ENCODE measurements around the gene CCDC71.

CCDC71 gene

GRCh38 chr3:49191741-49192140 lies 25.6 kb upstream of the CCDC71 start:
- no peak overlapping the region for H3K27ac ChIP-seq (ENCODE audit: low read depth, low read length)
- no peaks in the 10 kb centered on the region for H3K4me1 ChIP-seq (ENCODE audit: control insufficient read depth, low read length)
- TF ChIP-seq, protein P1, sequence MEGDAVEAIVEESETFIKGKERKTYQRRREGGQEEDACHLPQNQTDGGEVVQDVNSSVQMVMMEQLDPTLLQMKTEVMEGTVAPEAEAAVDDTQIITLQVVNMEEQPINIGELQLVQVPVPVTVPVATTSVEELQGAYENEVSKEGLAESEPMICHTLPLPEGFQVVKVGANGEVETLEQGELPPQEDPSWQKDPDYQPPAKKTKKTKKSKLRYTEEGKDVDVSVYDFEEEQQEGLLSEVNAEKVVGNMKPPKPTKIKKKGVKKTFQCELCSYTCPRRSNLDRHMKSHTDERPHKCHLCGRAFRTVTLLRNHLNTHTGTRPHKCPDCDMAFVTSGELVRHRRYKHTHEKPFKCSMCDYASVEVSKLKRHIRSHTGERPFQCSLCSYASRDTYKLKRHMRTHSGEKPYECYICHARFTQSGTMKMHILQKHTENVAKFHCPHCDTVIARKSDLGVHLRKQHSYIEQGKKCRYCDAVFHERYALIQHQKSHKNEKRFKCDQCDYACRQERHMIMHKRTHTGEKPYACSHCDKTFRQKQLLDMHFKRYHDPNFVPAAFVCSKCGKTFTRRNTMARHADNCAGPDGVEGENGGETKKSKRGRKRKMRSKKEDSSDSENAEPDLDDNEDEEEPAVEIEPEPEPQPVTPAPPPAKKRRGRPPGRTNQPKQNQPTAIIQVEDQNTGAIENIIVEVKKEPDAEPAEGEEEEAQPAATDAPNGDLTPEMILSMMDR (IDR thresholded peaks at IDR 0.05; ENCODE audit: low read depth, low read length, poor library complexity, severe bottlenecking) = no peak
- no peak for TF ChIP-seq EZH2phosphoT487 (IDR thresholded peaks at IDR 0.05; ENCODE audit: borderline replicate concordance, low read length)
- no peaks in the 10 kb centered on the region for H3K79me2 ChIP-seq (ENCODE audit: control insufficient read depth, low read length)
- no peak overlapping the region for H3K4me3 ChIP-seq (ENCODE audit: low read length)
- H3K27me3 ChIP-seq (ENCODE audit: control insufficient read depth, low read length) = peaks cover 11% of the 10 kb centered on the region
- H3F3A ChIP-seq (ENCODE audit: control insufficient read depth, insufficient read depth) = no peaks in the 10 kb centered on the region
- H3K4me2 ChIP-seq (ENCODE audit: low read length) = no peak overlapping the region
- no peaks in the 10 kb centered on the region for H3K36me3 ChIP-seq (ENCODE audit: control insufficient read depth, low read length)
- no peaks in the 10 kb centered on the region for H4K20me1 ChIP-seq (ENCODE audit: control insufficient read depth, insufficient read depth, low read depth, low read length)
- no peaks in the 10 kb centered on the region for H3K9me3 ChIP-seq (ENCODE audit: control insufficient read depth, insufficient read depth, low read length)
- no peaks in the 10 kb centered on the region for H3K9me2 ChIP-seq (replicated peaks; ENCODE audit: control insufficient read depth, low read length)

- Histone ChIP-seq H3K27me3 (ENCODE audit: control insufficient read depth, low read length) (peaks cover 11% of the 10 kb centered on the region), H3F3A (ENCODE audit: control insufficient read depth, insufficient read depth) (no peaks in the 10 kb centered on the region), H3K4me3 (ENCODE audit: low read length) (no peak overlapping the region), H3K9me2 (replicated peaks; ENCODE audit: control insufficient read depth, low read length) (no peaks in the 10 kb centered on the region), H3K4me1 (ENCODE audit: control insufficient read depth, low read length) (no peaks in the 10 kb centered on the region), H3K9me3 (ENCODE audit: control insufficient read depth, insufficient read depth, low read length) (no peaks in the 10 kb centered on the region), H3K27ac (ENCODE audit: low read depth, low read length) (no peak overlapping the region), H4K20me1 (ENCODE audit: control insufficient read depth, insufficient read depth, low read depth, low read length) (no peaks in the 10 kb centered on the region), H3K36me3 (ENCODE audit: control insufficient read depth, low read length) (no peaks in the 10 kb centered on the region), H3K4me2 (ENCODE audit: low read length) (no peak overlapping the region), H3K79me2 (ENCODE audit: control insufficient read depth, low read length) (no peaks in the 10 kb centered on the region)
- TF ChIP-seq, protein P1 (IDR thresholded peaks at IDR 0.05; ENCODE audit: low read depth, low read length, poor library complexity, severe bottlenecking) = no peak
- no peak for TF ChIP-seq EZH2phosphoT487 (IDR thresholded peaks at IDR 0.05; ENCODE audit: borderline replicate concordance, low read length)
Measured at GRCh38 chr3:49183873-49184272, 17.7 kb upstream of the CCDC71 start.

- Histone ChIP-seq H3K27ac (ENCODE audit: low read depth, low read length) (no peak overlapping the region), H4K20me1 (ENCODE audit: control insufficient read depth, insufficient read depth, low read depth, low read length) (no peaks in the 10 kb centered on the region), H3K79me2 (ENCODE audit: control insufficient read depth, low read length) (no peaks in the 10 kb centered on the region), H3K4me2 (ENCODE audit: low read length) (no peak overlapping the region), H3K4me3 (ENCODE audit: low read length) (no peak overlapping the region), H3K9me2 (replicated peaks; ENCODE audit: control insufficient read depth, low read length) (no peaks in the 10 kb centered on the region), H3K27me3 (ENCODE audit: control insufficient read depth, low read length) (peaks cover 13% of the 10 kb centered on the region), H3K4me1 (ENCODE audit: control insufficient read depth, low read length) (no peaks in the 10 kb centered on the region), H3K9me3 (ENCODE audit: control insufficient read depth, insufficient read depth, low read length) (no peaks in the 10 kb centered on the region), H3F3A (ENCODE audit: control insufficient read depth, insufficient read depth) (no peaks in the 10 kb centered on the region), H3K36me3 (ENCODE audit: control insufficient read depth, low read length) (no peaks in the 10 kb centered on the region)
- TF ChIP-seq, protein P1 (IDR thresholded peaks at IDR 0.05; ENCODE audit: low read depth, low read length, poor library complexity, severe bottlenecking) = no peak
- no peak for TF ChIP-seq EZH2phosphoT487 (IDR thresholded peaks at IDR 0.05; ENCODE audit: borderline replicate concordance, low read length)
Measured at GRCh38 chr3:49182682-49183081, 16.6 kb upstream of the CCDC71 start.

DNA sequence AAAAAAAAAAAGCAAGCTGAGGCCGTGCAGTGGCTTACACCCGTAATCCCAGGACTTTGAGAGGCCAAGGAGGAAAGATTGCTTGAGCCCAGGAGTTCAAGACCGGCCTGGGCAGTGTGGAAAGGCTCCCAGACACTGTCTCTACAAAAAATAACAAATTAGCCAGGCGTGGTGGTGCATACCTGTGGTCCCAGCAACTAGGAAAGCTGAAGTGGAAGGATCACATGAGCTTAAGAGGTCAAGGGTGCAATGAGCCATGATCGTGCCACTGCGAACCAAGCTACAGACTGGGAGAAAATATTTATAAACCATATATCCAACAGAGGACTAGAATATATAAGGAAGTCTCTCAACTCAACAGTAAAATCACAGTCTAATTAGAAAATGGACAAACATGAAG lies 15.2 kb upstream of the CCDC71 start:
- peaks cover 8% of the 10 kb centered on the region; the same call in 1 of the 2 replicates for H3K27me3 ChIP-seq (ENCODE audit: control insufficient read depth, low read length)
- H3K4me3 ChIP-seq (ENCODE audit: low read length) = no peak overlapping the region
- no peaks in the 10 kb centered on the region for H3F3A ChIP-seq (ENCODE audit: control insufficient read depth, insufficient read depth)
- H3K4me1 ChIP-seq (ENCODE audit: control insufficient read depth, low read length) = no peaks in the 10 kb centered on the region
- no peak overlapping the region for H3K27ac ChIP-seq (ENCODE audit: low read depth, low read length)
- no peaks in the 10 kb centered on the region for H3K79me2 ChIP-seq (ENCODE audit: control insufficient read depth, low read length)
- no peak for TF ChIP-seq EZH2phosphoT487 (IDR thresholded peaks at IDR 0.05; ENCODE audit: borderline replicate concordance, low read length)
- TF ChIP-seq, protein P1 (IDR thresholded peaks at IDR 0.05; ENCODE audit: low read depth, low read length, poor library complexity, severe bottlenecking) = no peak
- no peak overlapping the region for H3K4me2 ChIP-seq (ENCODE audit: low read length)
- no peaks in the 10 kb centered on the region for H3K36me3 ChIP-seq (ENCODE audit: control insufficient read depth, low read length)
- H3K9me2 ChIP-seq (replicated peaks; ENCODE audit: control insufficient read depth, low read length) = no peaks in the 10 kb centered on the region
- H3K9me3 ChIP-seq (ENCODE audit: control insufficient read depth, insufficient read depth, low read length) = no peaks in the 10 kb centered on the region
- H4K20me1 ChIP-seq (ENCODE audit: control insufficient read depth, insufficient read depth, low read depth, low read length) = no peaks in the 10 kb centered on the region
